ENCODE measurements around the gene TMEM132C.

DNA sequence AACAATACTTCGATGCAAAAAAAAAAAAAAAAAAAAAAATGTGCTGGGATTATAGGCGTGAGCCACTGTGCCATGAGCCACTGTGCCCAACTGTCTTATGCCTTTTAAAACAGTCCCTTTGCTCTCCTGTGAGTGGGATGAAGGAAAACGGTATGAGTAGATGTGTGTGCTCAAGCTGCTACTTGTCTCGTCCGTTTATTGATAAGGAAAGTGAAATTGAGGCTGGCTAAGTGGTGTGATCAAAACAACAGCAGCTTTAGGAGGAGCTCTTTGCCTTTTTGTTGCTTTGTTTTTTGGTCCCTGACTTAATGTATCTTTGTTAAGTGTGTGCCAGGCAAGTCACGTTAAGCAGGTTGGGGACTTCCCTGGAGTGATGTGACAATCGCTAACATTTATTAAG, 275.9 kb downstream of the TMEM132C start:
- TF ChIP-seq, protein P1, sequence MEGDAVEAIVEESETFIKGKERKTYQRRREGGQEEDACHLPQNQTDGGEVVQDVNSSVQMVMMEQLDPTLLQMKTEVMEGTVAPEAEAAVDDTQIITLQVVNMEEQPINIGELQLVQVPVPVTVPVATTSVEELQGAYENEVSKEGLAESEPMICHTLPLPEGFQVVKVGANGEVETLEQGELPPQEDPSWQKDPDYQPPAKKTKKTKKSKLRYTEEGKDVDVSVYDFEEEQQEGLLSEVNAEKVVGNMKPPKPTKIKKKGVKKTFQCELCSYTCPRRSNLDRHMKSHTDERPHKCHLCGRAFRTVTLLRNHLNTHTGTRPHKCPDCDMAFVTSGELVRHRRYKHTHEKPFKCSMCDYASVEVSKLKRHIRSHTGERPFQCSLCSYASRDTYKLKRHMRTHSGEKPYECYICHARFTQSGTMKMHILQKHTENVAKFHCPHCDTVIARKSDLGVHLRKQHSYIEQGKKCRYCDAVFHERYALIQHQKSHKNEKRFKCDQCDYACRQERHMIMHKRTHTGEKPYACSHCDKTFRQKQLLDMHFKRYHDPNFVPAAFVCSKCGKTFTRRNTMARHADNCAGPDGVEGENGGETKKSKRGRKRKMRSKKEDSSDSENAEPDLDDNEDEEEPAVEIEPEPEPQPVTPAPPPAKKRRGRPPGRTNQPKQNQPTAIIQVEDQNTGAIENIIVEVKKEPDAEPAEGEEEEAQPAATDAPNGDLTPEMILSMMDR (IDR thresholded peaks at IDR 0.05; ENCODE audit: low read depth, low read length, poor library complexity, severe bottlenecking), result no peak
- TF ChIP-seq EZH2phosphoT487 (IDR thresholded peaks at IDR 0.05; ENCODE audit: borderline replicate concordance, low read length), result no peak

Data from DOHH2 (cell line).